K562 (cell line): ENCODE results near the gene DIP2C.

Source experiments
- CTCF ChIP-seq, 3 experiments: IDR thresholded peaks in 2 of 3; conservative IDR thresholded peaks in 1 of 3; 2 replicates each; pipeline ENCODE4 v1.5.1; 2011 to 2012; ENCODE audit warnings: low read length in 3 of 3, mild to moderate bottlenecking in 3 of 3, control low read depth in 2 of 3, improper control_type of control experiment in 1 of 3, inconsistent platforms in 1 of 3, low read depth in 1 of 3, mixed read lengths in 1 of 3, moderate library complexity in 1 of 3; ENCODE audit not compliant: insufficient read depth in 2 of 3
- E4F1 ChIP-seq: fragments of 250-450 bp; sonication (Bioruptor Pico); IDR thresholded peaks from 2 replicates; pipeline ENCODE4 v1.5.0; 2021; ENCODE audit warnings: mild to moderate bottlenecking, borderline replicate concordance
- POLR2AphosphoS5 ChIP-seq: IDR thresholded peaks from 2 replicates; pipeline ENCODE4 v1.6.1; 2011; ENCODE audit warnings: mild to moderate bottlenecking, low read depth, low read length, moderate library complexity; ENCODE audit not compliant: control insufficient read depth, insufficient read depth
- TARDBP ChIP-seq: fragments of 450-650 bp; IDR thresholded peaks from 2 replicates; pipeline ENCODE4 v1.6.1; 2016

- TF ChIP-seq CTCF (IDR thresholded peaks at IDR 0.05 in 2 of 3, conservative IDR thresholded peaks at IDR 0.05 in 1 of 3; ENCODE audit: insufficient read depth in 2 of 3, low read depth in 1 of 3, low read length in 3 of 3) (no peak), E4F1 (CRISPR knock-in tag) (no peak), POLR2AphosphoS5 (no peak), TARDBP (no peak)
Measured at GRCh38 chr10:494556-494955, 194.9 kb downstream of the DIP2C start.
